ENCODE measurements around the gene SEMA6D. TPM values are rescaled to one million over a fixed set of nuclear protein-coding genes. Genes with fewer than 3 reads are reported as not detected.

Gene SEMA6D
- total RNA-seq = 28.1 and 34.1 TPM in 2 replicates
- polyA plus RNA-seq = 18.9 and 23.4 TPM in 2 replicates

GRCh38 chr15:47717036-47717612 lies at the start of gene SEMA6D:
Gene SEMA6D, plus strand, starts transcription at chr15:47717505. Its CDS starts 42,294 bp downstream, at chr15:47759799.
- no peaks in the 10 kb centered on the region for H4K20me1 ChIP-seq (ENCODE audit: insufficient read depth, poor library complexity, severe bottlenecking)
- peak within 1 kb of the TSS; percentile 77 for H3K27ac ChIP-seq
- peaks cover 24% of the 10 kb centered on the region for H3K79me2 ChIP-seq
- DNase-seq (ENCODE audit: low spot score) = peak; percentile 84
- peak within 1 kb of the TSS; percentile 37 for H2AFZ ChIP-seq
- H3K27me3 ChIP-seq = peaks cover 8% of the 10 kb centered on the region
- TF ChIP-seq CTCF (IDR thresholded peaks at IDR 0.05; ENCODE audit: poor library complexity) (peak; percentile 18), EZH2 (IDR thresholded peaks at IDR 0.05; ENCODE audit: borderline replicate concordance) (no peak)
- peak within 1 kb of the TSS; percentile 69 for H3K4me3 ChIP-seq
- H3K9me3 ChIP-seq (ENCODE audit: low read depth) = no peaks in the 10 kb centered on the region
- under 1% methylated on average over 38 of the region's 40 CpGs for WGBS (ENCODE audit: low lambda C conversion rate, missing lambda C conversion rate)
- H3K9me2 ChIP-seq (replicated peaks; ENCODE audit: insufficient read depth) = no peaks in the 10 kb centered on the region
- no peaks in the 10 kb centered on the region for H3K36me3 ChIP-seq (replicated peaks; ENCODE audit: insufficient read depth, low read depth)
- H3K4me2 ChIP-seq = peak within 1 kb of the TSS; percentile 88
- peaks cover 8% of the 10 kb centered on the region for H3K4me1 ChIP-seq (ENCODE audit: insufficient read depth)

- H3K79me2 ChIP-seq = no peaks in the 10 kb centered on the region
- H3K27me3 ChIP-seq = peaks cover 4% of the 10 kb centered on the region
- no peak overlapping the region for H3K4me2 ChIP-seq
- WGBS (ENCODE audit: low lambda C conversion rate, missing lambda C conversion rate) = 84% methylated on average over 2 of the region's 2 CpGs
- H2AFZ ChIP-seq = no peak overlapping the region
- H4K20me1 ChIP-seq (ENCODE audit: insufficient read depth, poor library complexity, severe bottlenecking) = no peaks in the 10 kb centered on the region
- no peak overlapping the region for H3K27ac ChIP-seq
- no peaks in the 10 kb centered on the region for H3K9me2 ChIP-seq (replicated peaks; ENCODE audit: insufficient read depth)
- no peak for DNase-seq (ENCODE audit: low spot score)
- no peaks in the 10 kb centered on the region for H3K9me3 ChIP-seq (ENCODE audit: low read depth)
- TF ChIP-seq CTCF (IDR thresholded peaks at IDR 0.05; ENCODE audit: poor library complexity) (no peak), EZH2phosphoT487 (IDR thresholded peaks at IDR 0.05; ENCODE audit: low read depth, severe bottlenecking, unreplicated experiment) (no peak), EZH2 (IDR thresholded peaks at IDR 0.05; ENCODE audit: borderline replicate concordance) (no peak)
- no peaks in the 10 kb centered on the region for H3K36me3 ChIP-seq (replicated peaks; ENCODE audit: insufficient read depth, low read depth)
- H3K4me3 ChIP-seq = no peak overlapping the region
- peaks cover 5% of the 10 kb centered on the region for H3K4me1 ChIP-seq (ENCODE audit: insufficient read depth)
Measured at GRCh38 chr15:47669221-47669620, 48.1 kb upstream of the SEMA6D start.

- Histone ChIP-seq H3K4me3 (no peak overlapping the region), H3K9me3 (ENCODE audit: low read depth) (no peaks in the 10 kb centered on the region), H3K79me2 (no peaks in the 10 kb centered on the region), H3K9me2 (replicated peaks; ENCODE audit: insufficient read depth) (no peaks in the 10 kb centered on the region), H2AFZ (no peak overlapping the region), H3K27ac (no peak overlapping the region), H3K4me2 (no peak overlapping the region), H3K36me3 (replicated peaks; ENCODE audit: insufficient read depth, low read depth) (no peaks in the 10 kb centered on the region), H3K4me1 (ENCODE audit: insufficient read depth) (peaks cover 5% of the 10 kb centered on the region), H3K27me3 (peaks cover 4% of the 10 kb centered on the region), H4K20me1 (ENCODE audit: insufficient read depth, poor library complexity, severe bottlenecking) (no peaks in the 10 kb centered on the region)
- 83% methylated on average over 1 of the region's 1 CpG for WGBS (ENCODE audit: low lambda C conversion rate, missing lambda C conversion rate)
- TF ChIP-seq EZH2 (IDR thresholded peaks at IDR 0.05; ENCODE audit: borderline replicate concordance) = no peak
- no peak for TF ChIP-seq CTCF (IDR thresholded peaks at IDR 0.05; ENCODE audit: poor library complexity)
- no peak for TF ChIP-seq EZH2phosphoT487 (IDR thresholded peaks at IDR 0.05; ENCODE audit: low read depth, severe bottlenecking, unreplicated experiment)
- DNase-seq (ENCODE audit: low spot score) = no peak
Measured at GRCh38 chr15:47670365-47670764, 46.9 kb upstream of the SEMA6D start.

Data from hepatocyte (in vitro differentiated cells).